Measurements from ENCODE around the gene ANKUB1. TPM values are rescaled to one million over a fixed set of nuclear protein-coding genes. Genes with fewer than 3 reads are reported as not detected.

ANKUB1 gene
- total and polyA plus RNA-seq, 9 of the 15 experiments (the other 6 are each of a cell fraction or from before 2014, with no cell fraction given), result not detected

GRCh38 chr3:149736175-149736952 is 56.0 kb downstream of the ANKUB1 start:
- no peaks in the 10 kb centered on the region for H3K9me3 ChIP-seq (replicated peaks; ENCODE audit: control insufficient read depth, insufficient read depth, low read depth, low read length)
- no peak; the same call in 2 of the 3 replicates for ATAC-seq
- intact Hi-C loops (cut with micrococcal nuclease) (no loop called here), in situ Hi-C loops (cut with MboI) (no loop called here)
- no TSS peak for BruUV-seq (replicated peaks)
- no peak for FAIRE-seq
- H3K4me1 ChIP-seq (replicated peaks in 1 of 2; ENCODE audit: control insufficient read depth in 2 of 2, insufficient read depth in 2 of 2, low read length in 2 of 2), result no peaks in the 10 kb centered on the region
- no peaks in the 10 kb centered on the region for H3K79me2 ChIP-seq (ENCODE audit: control insufficient read depth, insufficient read depth, low read length)
- TF ChIP-seq SMC3 (conservative IDR thresholded peaks at IDR 0.05; ENCODE audit: insufficient read depth, low read depth, low read length) (no peak), CBFA2T3 (IDR thresholded peaks at IDR 0.05) (0 out of 2 replicates have a peak, but pooled peaks have one; percentile 11)
- H3K36me3 ChIP-seq (ENCODE audit: control insufficient read depth, insufficient read depth, low read length), result peaks cover 10% of the 10 kb centered on the region; the same call in 1 of the 3 replicates
- WGBS (ENCODE audit: insufficient coverage, low coverage, missing lambda C conversion rate), result 29% methylated on average over 2 of the region's 2 CpGs
- H3K27ac ChIP-seq (ENCODE audit: extremely low read depth, low read depth, low read length), result no peak overlapping the region
- DNase-seq (ENCODE audit: extremely low read depth in 1 of 4, low spot score in 3 of 4), result no peak
- H3K9ac ChIP-seq (ENCODE audit: insufficient read depth in 1 of 2, low read depth in 2 of 2, low read length in 2 of 2), result no peak overlapping the region
- POLR2A ChIA-PET, result interaction anchor here (0.6 kb wide), 1 partner anchor 18 kb away, joined by 3 read pairs; no protein-coding TSS in a partner anchor
- no peaks in the 10 kb centered on the region for H3K9me1 ChIP-seq (ENCODE audit: control insufficient read depth, insufficient read depth, low read length)
- CTCF ChIA-PET (ENCODE audit: low intra/inter-chr PET ratio), result no interaction called here
- H2AFZ ChIP-seq (ENCODE audit: low read depth, low read length), result no peak overlapping the region
- H3K4me3 ChIP-seq, result no peak overlapping the region
- no peaks in the 10 kb centered on the region for H4K20me1 ChIP-seq (replicated peaks; ENCODE audit: control insufficient read depth, insufficient read depth, low read length)
- no peaks in the 10 kb centered on the region for H3K27me3 ChIP-seq (ENCODE audit: control insufficient read depth in 2 of 2, insufficient read depth in 2 of 2, low read length in 2 of 2)
- no peak overlapping the region for H3K4me2 ChIP-seq (ENCODE audit: insufficient read depth, low read length)

- H3K4me3 ChIP-seq, result no peak overlapping the region
- in situ Hi-C loops (cut with MboI), result no loop called here
- no peaks in the 10 kb centered on the region for H3K9me3 ChIP-seq (replicated peaks; ENCODE audit: control insufficient read depth, insufficient read depth, low read depth, low read length)
- TF ChIP-seq ZNF282 (CRISPR knock-in tag; IDR thresholded peaks at IDR 0.05) (no peak), HDAC3 (IDR thresholded peaks at IDR 0.05; ENCODE audit: borderline replicate concordance, partially characterized antibody) (no peak), ZBTB11 (CRISPR knock-in tag; IDR thresholded peaks at IDR 0.05) (no peak), GTF2B (IDR thresholded peaks at IDR 0.05; ENCODE audit: extremely low read depth, insufficient read length) (no peak), LARP7 (IDR thresholded peaks at IDR 0.05) (no peak)
These were observed 60.1 kb downstream of the ANKUB1 start for GRCh38 chr3:149732234-149732633.

More at GRCh38 chr3:149732234-149732633, 60.1 kb downstream of the ANKUB1 start:
- H3K79me2 ChIP-seq (ENCODE audit: control insufficient read depth, insufficient read depth, low read length), result no peaks in the 10 kb centered on the region
- POLR2A ChIA-PET, result no interaction called here
- intact Hi-C loops (cut with micrococcal nuclease), result no loop called here
- H2AFZ ChIP-seq (ENCODE audit: low read depth, low read length), result no peak overlapping the region
- FAIRE-seq, result no peak
- H3K9ac ChIP-seq (ENCODE audit: insufficient read depth in 1 of 2, low read depth in 2 of 2, low read length in 2 of 2), result no peak overlapping the region
- no peak overlapping the region for H3K27ac ChIP-seq (ENCODE audit: extremely low read depth, low read depth, low read length)
- CTCF ChIA-PET (ENCODE audit: low intra/inter-chr PET ratio), result no interaction called here
- WGBS (ENCODE audit: insufficient coverage, low coverage, missing lambda C conversion rate), result 7% methylated on average over 3 of the region's 3 CpGs
- no peak overlapping the region for H3K4me2 ChIP-seq (ENCODE audit: insufficient read depth, low read length)
- ATAC-seq, result no peak
- no peaks in the 10 kb centered on the region for H3K4me1 ChIP-seq (replicated peaks in 1 of 2; ENCODE audit: control insufficient read depth in 2 of 2, insufficient read depth in 2 of 2, low read length in 2 of 2)
- no peaks in the 10 kb centered on the region for H3K36me3 ChIP-seq (ENCODE audit: control insufficient read depth, insufficient read depth, low read length)
- no TSS peak for BruUV-seq (replicated peaks)
- DNase-seq (ENCODE audit: extremely low read depth in 1 of 4, low spot score in 3 of 4), result no peak
- H3K9me1 ChIP-seq (ENCODE audit: control insufficient read depth, insufficient read depth, low read length), result no peaks in the 10 kb centered on the region
- H3K27me3 ChIP-seq (ENCODE audit: control insufficient read depth in 2 of 2, insufficient read depth in 2 of 2, low read length in 2 of 2), result no peaks in the 10 kb centered on the region
- no peaks in the 10 kb centered on the region for H4K20me1 ChIP-seq (replicated peaks; ENCODE audit: control insufficient read depth, insufficient read depth, low read length)
